Stomach (tissue), 9 donors: Measurements from ENCODE around the gene ME3. TPM values are rescaled to one million over a fixed set of nuclear protein-coding genes. Genes with fewer than 3 reads are reported as not detected.

Experiments used
- DNase-seq, 2 donors: peaks; one replicate each; pipeline versions ENCODE4 v3.0.0 to v3.0.0-alpha.2; 2013 to 2019
- H3K27ac ChIP-seq, 5 donors: fragments of 200-600 bp in 4 of 5; sonication (generic) in 4 of 5; one replicate each; pipeline ENCODE4 v1.5.1; 2013 to 2019; ENCODE audit warnings: mild to moderate bottlenecking in 1 of 5, moderate library complexity in 1 of 5
- H3K27me3 ChIP-seq, 3 donors: fragments of 200-600 bp; sonication (generic); one replicate each; pipeline ENCODE4 v1.5.1; 2017 to 2019; ENCODE audit warnings: mixed run types in 1 of 3
- H3K36me3 ChIP-seq, 4 donors: fragments of 200-600 bp; sonication (generic); 1 replicate in 3 of 4; 2 replicates in 1 of 4; pipeline ENCODE4 v1.5.1; 2016 to 2019
- H3K4me1 ChIP-seq, 4 donors: fragments of 200-600 bp; sonication (generic); one replicate each; pipeline ENCODE4 v1.5.1; 2016 to 2019
- H3K4me3 ChIP-seq, 4 donors: fragments of 200-600 bp; sonication (generic) in 3 of 4; one replicate each; pipeline ENCODE4 v1.5.1; 2016 to 2019; ENCODE audit warnings: mild to moderate bottlenecking in 1 of 4
- H3K9me3 ChIP-seq, 4 donors: fragments of 200-600 bp; sonication (generic); one replicate each; pipeline ENCODE4 v1.5.1; 2016 to 2019
- EP300 ChIP-seq: sonication (generic); formaldehyde crosslinking; IDR thresholded peaks from one replicate; pipeline ENCODE4 v1.6.1; 2017; ENCODE audit warnings: antibody characterized with exemption
- POLR2A ChIP-seq, 4 donors: fragments of 450-650 bp; IDR thresholded peaks; one replicate each; pipeline ENCODE4 v1.6.1; 2016; ENCODE audit warnings: antibody characterized with exemption in 4 of 4, control low read depth in 2 of 4, mild to moderate bottlenecking in 1 of 4, moderate library complexity in 1 of 4
- POLR2AphosphoS5 ChIP-seq, 3 donors: sonication (generic); formaldehyde crosslinking; IDR thresholded peaks; one replicate each; pipeline ENCODE4 v1.6.1; 2016; ENCODE audit warnings: antibody characterized with exemption in 3 of 3
- WGBS, 5 donors: extraction: QIAGEN DNeasy Blood & Tissue Kit in 3 of 5; methylation state at CpG; one replicate each; pipeline versions ENCODE4 v1.1.5 to v1.1.7; 2013 to 2018; 5-methylcytosine and 5-hydroxymethylcytosine counted together
- intact Hi-C: fragments of 100-400 bp; cut with DNase I; formaldehyde crosslinking; loops from one replicate; pipeline ENCODE4 v1.15.1; 2023; ENCODE audit warnings: low total_unique reads
- polyA plus RNA-seq, 3 donors: library from polyadenylated mRNA; stranded (reverse); fragments of 200-250 nt; gene quantifications; one replicate each; pipeline ENCODE4 v1.2.3, GENCODE V29; 2013
- total RNA-seq, 5 donors: library from RNA; depleted of rRNA; stranded (reverse); fragments of >200 nt; gene quantifications; one replicate each; pipeline versions ENCODE4 v1.1.0 to v1.2.3, GENCODE V29; 2014 to 2016
- TF ChIP-seq, protein P1 (sequence below), 7 experiments: fragments of 450-650 bp in 4 of 7; fragments of 200-600 bp in 3 of 7; sonication (generic) in 3 of 7; IDR thresholded peaks; one replicate each; pipeline ENCODE4 v1.5.1; 2016 to 2019; ENCODE audit warnings: antibody characterized with exemption in 7 of 7, control low read depth in 2 of 7, mild to moderate bottlenecking in 1 of 7
- donor health status: healthy with polysubstance abuse.
- donor health status: Bipolar disorder and iron deficiency.
- donor health status: healthy.

ME3 gene
- total and polyA plus RNA-seq, 8 donors = 11.2 to 82.1 (median 51.1) TPM

DNA sequence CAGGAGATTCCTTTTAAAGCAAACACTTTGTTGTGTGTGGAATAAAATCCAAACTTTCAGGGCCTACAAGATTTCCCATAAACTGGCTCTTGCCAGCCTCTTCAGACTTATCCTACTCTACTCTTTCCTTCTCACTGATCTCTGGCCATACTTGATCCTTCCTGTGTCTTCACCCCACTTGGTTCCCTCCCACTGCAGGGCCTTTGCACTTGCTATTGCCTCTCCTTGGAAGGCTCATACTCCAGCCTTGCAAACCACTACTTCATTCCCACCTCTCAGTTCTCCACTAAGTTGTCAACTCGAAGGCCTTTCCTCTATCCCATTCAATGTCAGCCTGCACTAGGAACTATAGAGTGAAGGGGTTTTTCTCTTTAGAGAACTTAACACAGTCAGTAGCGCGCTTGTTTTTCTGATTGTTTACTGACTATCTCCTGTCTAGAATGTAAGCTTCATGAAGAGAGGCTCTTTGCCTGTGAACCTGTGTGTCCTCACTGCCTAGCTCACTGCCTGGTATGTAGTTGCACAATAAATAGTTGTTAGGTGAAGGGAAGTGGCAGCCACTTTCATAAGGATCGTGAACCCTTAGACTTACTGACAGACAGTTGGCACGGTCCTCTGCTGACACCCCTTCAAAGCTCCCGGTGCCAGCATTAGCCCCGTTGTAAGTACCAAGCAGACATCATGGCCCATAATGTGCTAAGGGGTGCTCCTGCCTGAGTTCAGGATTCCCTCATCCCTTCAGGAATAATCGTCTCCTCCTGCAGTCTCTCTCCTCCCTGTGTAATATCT lies 833 bp upstream of the ME3 start:
- 86 to 92% (median 88%) methylated on average over 7 to 8 of the region's 8 CpGs for WGBS, 5 donors
- peaks cover 23 to 60% (median 44%) of the 10 kb centered on the region in 4 donors for H3K4me1 ChIP-seq
- peak overlapping the region in 2 of 4 donors; percentile 74 to 75 for H3K4me3 ChIP-seq
- no peak for DNase-seq
- H3K36me3 ChIP-seq = no peaks in the 10 kb centered on the region
- H3K27me3 ChIP-seq = peaks cover 0 to 5% (median 0%) of the 10 kb centered on the region in 3 donors
- intact Hi-C loops = no loop called here
- H3K27ac ChIP-seq = peak overlapping the region in 4 of 5 donors; percentile 90 to 96 (median 94)
- no peaks in the 10 kb centered on the region for H3K9me3 ChIP-seq
- TF ChIP-seq POLR2AphosphoS5 (IDR thresholded peaks at IDR 0.05) = no peak

DNA sequence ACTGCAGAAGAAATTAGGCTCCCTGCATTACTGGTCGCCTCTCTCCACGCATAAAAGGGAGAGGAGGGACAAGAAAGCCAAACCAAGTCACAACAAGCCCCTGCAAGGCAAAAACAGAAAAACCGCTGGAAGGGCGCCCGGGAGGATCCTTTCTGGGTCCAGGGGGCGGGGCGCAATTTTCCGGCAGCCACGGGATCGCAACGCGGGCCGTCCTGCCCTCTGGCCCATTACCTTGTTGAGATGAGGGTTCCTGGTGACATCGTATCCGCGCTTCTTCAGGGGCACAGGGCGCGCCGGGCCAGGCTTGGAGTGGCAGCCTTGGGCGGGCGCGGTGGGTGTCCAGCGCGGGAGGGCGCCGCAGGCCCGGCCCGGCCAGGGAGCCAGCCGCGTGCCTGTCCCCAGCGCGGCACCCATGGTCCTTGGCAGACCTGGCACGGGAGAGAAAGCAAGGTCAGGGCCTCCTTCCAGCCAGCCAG lies 847 bp downstream of the ME3 start:
- Histone ChIP-seq H3K9me3 (no peaks in the 10 kb centered on the region), H3K36me3 (no peaks in the 10 kb centered on the region), H3K27me3 (peaks cover 0 to 5% (median 0%) of the 10 kb centered on the region in 3 donors), H3K4me1 (peaks cover 23 to 59% (median 44%) of the 10 kb centered on the region in 4 donors), H3K4me3 (peak overlapping the region; percentile 62 to 75 (median 74)), H3K27ac (peak overlapping the region; percentile 90 to 96 (median 94))
- 0 to 6% (median 1%) methylated on average over 11 to 33 of the region's 33 CpGs for WGBS, 5 donors
- TF ChIP-seq POLR2A (IDR thresholded peaks at IDR 0.05) (no peak), EP300 (no peak), POLR2AphosphoS5 (IDR thresholded peaks at IDR 0.05) (peak in 2 of 3 donors; percentile 19 to 56)
- TF ChIP-seq, protein P1, sequence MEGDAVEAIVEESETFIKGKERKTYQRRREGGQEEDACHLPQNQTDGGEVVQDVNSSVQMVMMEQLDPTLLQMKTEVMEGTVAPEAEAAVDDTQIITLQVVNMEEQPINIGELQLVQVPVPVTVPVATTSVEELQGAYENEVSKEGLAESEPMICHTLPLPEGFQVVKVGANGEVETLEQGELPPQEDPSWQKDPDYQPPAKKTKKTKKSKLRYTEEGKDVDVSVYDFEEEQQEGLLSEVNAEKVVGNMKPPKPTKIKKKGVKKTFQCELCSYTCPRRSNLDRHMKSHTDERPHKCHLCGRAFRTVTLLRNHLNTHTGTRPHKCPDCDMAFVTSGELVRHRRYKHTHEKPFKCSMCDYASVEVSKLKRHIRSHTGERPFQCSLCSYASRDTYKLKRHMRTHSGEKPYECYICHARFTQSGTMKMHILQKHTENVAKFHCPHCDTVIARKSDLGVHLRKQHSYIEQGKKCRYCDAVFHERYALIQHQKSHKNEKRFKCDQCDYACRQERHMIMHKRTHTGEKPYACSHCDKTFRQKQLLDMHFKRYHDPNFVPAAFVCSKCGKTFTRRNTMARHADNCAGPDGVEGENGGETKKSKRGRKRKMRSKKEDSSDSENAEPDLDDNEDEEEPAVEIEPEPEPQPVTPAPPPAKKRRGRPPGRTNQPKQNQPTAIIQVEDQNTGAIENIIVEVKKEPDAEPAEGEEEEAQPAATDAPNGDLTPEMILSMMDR (IDR thresholded peaks at IDR 0.05) = no peak
- intact Hi-C loops = no loop called here
- DNase-seq = peak; percentile 56 to 82

DNA sequence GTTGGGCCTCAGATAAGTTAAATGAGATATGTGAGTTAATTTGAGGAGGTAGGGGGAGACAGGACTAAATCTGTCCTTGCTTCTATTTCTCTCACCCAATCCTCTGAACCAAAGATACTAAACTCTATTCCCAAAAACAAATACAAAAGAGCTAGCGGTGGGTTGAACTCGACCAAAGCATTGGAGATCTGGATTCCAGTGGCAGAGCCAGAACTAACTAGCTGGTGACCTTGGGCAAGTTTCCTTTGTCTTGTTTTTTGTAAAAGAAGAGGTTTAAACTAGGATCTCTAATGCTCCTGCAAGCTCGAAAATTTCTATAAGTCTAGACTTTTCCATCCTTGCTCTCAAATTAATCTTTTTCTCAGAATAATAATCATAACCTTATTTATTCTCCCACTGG lies 1.5 kb downstream of the ME3 start:
- peaks cover 0 to 5% (median 0%) of the 10 kb centered on the region in 3 donors for H3K27me3 ChIP-seq
- peaks cover 23 to 59% (median 44%) of the 10 kb centered on the region in 4 donors for H3K4me1 ChIP-seq
- 32 to 44% (median 36%) methylated on average over 3 of the region's 3 CpGs for whole genome bisulfite sequencing, 5 donors
- no peak for DNase-seq
- H3K27ac ChIP-seq = peak overlapping the region in 4 of 5 donors; percentile 90 to 96 (median 94)
- intact Hi-C loops = no loop called here
- peak overlapping the region; percentile 62 to 75 (median 74) for H3K4me3 ChIP-seq
- H3K36me3 ChIP-seq = no peaks in the 10 kb centered on the region
- no peaks in the 10 kb centered on the region for H3K9me3 ChIP-seq
- no peak for TF ChIP-seq POLR2A (IDR thresholded peaks at IDR 0.05)
- TF ChIP-seq POLR2AphosphoS5 (IDR thresholded peaks at IDR 0.05) = no peak
- TF ChIP-seq EP300 = no peak
- TF ChIP-seq, protein P1 (IDR thresholded peaks at IDR 0.05) = no peak

DNA sequence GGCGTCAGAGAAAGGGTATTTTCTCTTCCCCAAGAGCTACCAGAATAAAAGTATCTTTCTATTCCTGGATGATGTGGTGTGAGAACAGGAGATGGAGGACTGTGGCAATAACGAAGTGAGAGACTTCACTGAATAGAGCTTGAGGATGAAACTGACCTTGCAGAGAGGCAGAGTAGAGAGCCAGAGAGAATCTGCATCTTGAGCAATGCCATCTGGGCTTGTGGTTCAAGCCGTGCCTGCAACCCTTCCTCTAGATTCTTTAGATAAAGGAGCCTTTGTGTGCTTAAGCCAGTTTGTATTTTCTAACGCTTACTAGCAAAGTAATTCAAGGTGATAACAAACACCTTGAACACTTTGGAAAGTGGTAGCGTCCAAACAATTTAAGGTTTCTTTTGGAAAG lies 2.2 kb downstream of the ME3 start:
- peaks cover 23 to 59% (median 44%) of the 10 kb centered on the region in 4 donors for H3K4me1 ChIP-seq
- no peaks in the 10 kb centered on the region for H3K36me3 ChIP-seq
- intact Hi-C loops = no loop called here
- DNase-seq = no peak
- TF ChIP-seq, protein P1 (IDR thresholded peaks at IDR 0.05) = no peak
- TF ChIP-seq EP300 (no peak), POLR2A (IDR thresholded peaks at IDR 0.05) (no peak), POLR2AphosphoS5 (IDR thresholded peaks at IDR 0.05) (no peak)
- no peak overlapping the region for H3K4me3 ChIP-seq
- peak overlapping the region in 4 of 5 donors; percentile 90 to 96 (median 94) for H3K27ac ChIP-seq
- WGBS, 5 donors = 33 to 46% (median 38%) methylated on average over 5 of the region's 5 CpGs
- peaks cover 0 to 5% (median 0%) of the 10 kb centered on the region in 3 donors for H3K27me3 ChIP-seq
- H3K9me3 ChIP-seq = no peaks in the 10 kb centered on the region
